ENCODE data around the gene DPP3. TPM values are rescaled to one million over a fixed set of nuclear protein-coding genes. Genes with fewer than 3 reads are reported as not detected.
A peak's percentile ranks its signal among the peaks of the same experiment; 100 is the strongest.

Gene DPP3
- total and polyA plus RNA-seq, 4 experiments from 2014 or later, result 21.0 to 31.0 (median 25.9) TPM

DNA sequence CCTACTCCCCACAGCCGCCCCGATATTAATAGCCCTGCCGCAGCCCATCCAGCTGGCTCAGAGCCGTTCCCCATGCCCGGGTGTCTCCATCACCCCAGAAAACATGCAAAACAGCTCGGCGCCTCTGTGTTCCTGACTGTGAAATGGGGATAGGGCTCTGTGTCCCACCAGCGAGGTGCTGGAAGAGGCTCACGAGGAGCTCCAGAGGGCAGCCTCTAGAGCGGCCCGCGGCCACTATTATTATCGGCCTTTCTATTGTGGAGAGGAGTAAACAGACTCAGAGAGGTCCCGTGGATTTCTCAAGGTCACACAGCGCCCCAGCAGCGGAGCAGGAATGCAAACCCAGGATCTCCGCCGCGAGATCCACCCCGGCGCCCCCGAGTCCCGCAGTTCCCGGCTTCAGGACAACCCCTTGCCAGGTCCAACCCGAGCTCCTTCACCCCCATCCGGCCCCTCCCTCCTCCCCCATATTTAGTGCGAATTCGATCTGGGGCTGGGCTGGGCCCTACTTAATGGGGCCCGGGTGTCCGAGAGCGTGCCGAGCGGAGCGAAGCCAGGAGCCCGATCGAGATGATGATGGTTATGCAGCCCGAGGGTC lies 66.2 kb downstream of the DPP3 start, which contains the start of gene ACTN3:
ACTN3 (plus strand) TSS at position 536 of the 598 bp plus-strand sequence; CDS start at position 571, 35 bp downstream.
- Mint-ChIP-seq H3K9me3 (no peaks in the 10 kb centered on the region), H3K27me3 (no peaks in the 10 kb centered on the region), H3K36me3 (peaks cover 20 to 29% of the 10 kb centered on the region in 2 donors), H3K4me3 (peak within 1 kb of the TSS; percentile 85 to 93 (median 87)), H3K4me1 (peaks cover 21 to 57% (median 33%) of the 10 kb centered on the region in 4 donors), H3K27ac (peak within 1 kb of the TSS; percentile 67 to 91 (median 89))
- ChIA-PET POLR2A (ENCODE audit: partially characterized antibody) (interaction anchor here (0.6 to 4.1 kb wide), 24 partner anchors 8 to 658 kb away, joined by 3 to 44 read pairs (median 5); partner anchors contain the start of genes BBS1, CCDC87, CCS and CTSF), CTCF (ENCODE audit: partially characterized antibody) (interaction anchor here (2.1 to 2.9 kb wide), 2 partner anchors 34 to 131 kb away, joined by 11 to 17 read pairs; partner anchors contain the start of gene RBM4B)
- no peak for DNase-seq
- Histone ChIP-seq H3K36me3 (ENCODE audit: insufficient read depth, low read length) (no peaks in the 10 kb centered on the region), H3K9me3 (ENCODE audit: control insufficient read depth in 1 of 2, low read length in 2 of 2) (no peaks in the 10 kb centered on the region), H3K4me1 (ENCODE audit: insufficient read depth, low read length) (peaks cover 35% of the 10 kb centered on the region), H3K4me3 (ENCODE audit: low read length in 2 of 2) (peak within 1 kb of the TSS; percentile 82 to 84), H3K27me3 (ENCODE audit: insufficient read depth, low read length) (no peaks in the 10 kb centered on the region), H3K27ac (ENCODE audit: low read depth, low read length) (peak within 1 kb of the TSS; percentile 82)
- intact Hi-C loops (cut with micrococcal nuclease), result loop anchor here (1.0 kb wide), 2 partner anchors 47 to 132 kb away; partner anchors contain the start of genes CCDC87 and CCS

DNA sequence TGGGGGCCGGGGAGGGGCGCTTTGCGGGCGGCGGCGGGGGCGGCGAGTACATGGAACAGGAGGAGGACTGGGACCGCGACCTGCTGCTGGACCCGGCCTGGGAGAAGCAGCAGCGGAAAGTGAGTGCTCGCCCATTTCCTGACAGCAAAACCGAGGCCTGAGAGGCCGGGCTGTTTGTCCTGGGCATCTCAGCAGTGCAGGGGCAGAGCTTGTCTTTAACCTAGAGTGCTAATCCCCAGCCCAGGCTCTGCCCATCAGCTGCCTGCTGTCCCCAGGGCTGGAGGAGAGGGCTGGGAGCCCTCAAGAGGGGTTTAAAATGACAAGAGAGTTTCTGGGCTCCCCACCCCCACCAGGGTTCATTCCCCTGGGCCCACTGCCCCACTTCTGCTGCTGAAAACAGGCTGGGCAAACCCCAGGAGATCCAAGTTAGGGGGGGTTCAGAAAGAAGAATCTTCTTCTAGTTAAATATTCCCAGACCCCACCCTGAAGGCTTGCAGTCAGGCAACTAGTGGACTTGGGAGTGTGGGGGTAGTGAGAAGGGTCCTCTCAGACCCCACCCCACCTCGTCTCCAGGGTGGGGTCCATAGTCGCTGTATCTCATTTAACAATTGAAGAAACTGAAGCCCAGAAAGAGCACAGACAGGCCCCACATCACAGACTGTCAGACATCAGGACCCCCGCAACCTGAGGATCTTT lies 66.9 kb downstream of the DPP3 start:
- H3K36me3 Mint-ChIP-seq, result peaks cover 13 to 23% of the 10 kb centered on the region in 2 donors
- CTCF ChIA-PET (ENCODE audit: partially characterized antibody), result interaction anchor here (2.1 to 2.9 kb wide), 2 partner anchors 33 to 131 kb away, joined by 11 to 17 read pairs; partner anchors contain the start of gene RBM4B
- Histone ChIP-seq H3K27me3 (ENCODE audit: insufficient read depth, low read length) (no peaks in the 10 kb centered on the region), H3K4me1 (ENCODE audit: insufficient read depth, low read length) (peaks cover 35% of the 10 kb centered on the region), H3K4me3 (ENCODE audit: low read length in 2 of 2) (no peak overlapping the region), H3K36me3 (ENCODE audit: insufficient read depth, low read length) (no peaks in the 10 kb centered on the region), H3K9me3 (ENCODE audit: control insufficient read depth in 1 of 2, low read length in 2 of 2) (no peaks in the 10 kb centered on the region), H3K27ac (ENCODE audit: low read depth, low read length) (peak overlapping the region; percentile 82)
- H3K9me3 Mint-ChIP-seq, result no peaks in the 10 kb centered on the region
- H3K27me3 Mint-ChIP-seq, result no peaks in the 10 kb centered on the region
- intact Hi-C loops (cut with micrococcal nuclease), result loop anchor here (1.0 kb wide), 2 partner anchors 46 to 131 kb away; partner anchors contain the start of genes CCDC87 and CCS
- POLR2A ChIA-PET (ENCODE audit: partially characterized antibody), result interaction anchor here (0.9 to 4.1 kb wide), 12 partner anchors 7 to 296 kb away, joined by 3 to 44 read pairs (median 7); partner anchors contain the start of genes BBS1, PELI3, RBM14 and RBM4
- no peak for DNase-seq
- H3K4me3 Mint-ChIP-seq, result peak overlapping the region; percentile 85 to 93 (median 87)
- peaks cover 17 to 50% (median 29%) of the 10 kb centered on the region in 4 donors for H3K4me1 Mint-ChIP-seq
- peak overlapping the region in 4 of 7 donors; percentile 23 to 85 (median 56) for H3K27ac Mint-ChIP-seq

DNA sequence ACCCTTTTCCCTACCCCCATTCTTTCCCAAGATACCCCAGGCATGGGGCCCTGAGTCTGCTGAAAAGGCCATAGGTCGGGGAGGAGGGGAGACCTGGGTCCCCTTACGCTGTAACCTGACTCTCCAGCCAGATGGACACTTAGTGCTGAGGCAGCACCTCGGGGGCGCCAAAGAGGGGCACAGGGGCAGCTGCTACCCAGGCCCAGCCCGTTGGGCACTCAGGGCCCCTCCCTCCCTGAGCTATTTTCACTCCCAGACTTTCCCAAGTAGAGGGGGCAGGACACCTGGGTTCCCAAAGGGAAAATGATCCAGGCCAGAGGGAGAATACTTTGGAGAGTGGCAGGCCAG lies 67.4 kb downstream of the DPP3 start:
- Mint-ChIP-seq H3K27me3 (no peaks in the 10 kb centered on the region), H3K9me3 (no peaks in the 10 kb centered on the region), H3K4me3 (peak overlapping the region in 1 of 8 donors; percentile 36), H3K27ac (no peak overlapping the region), H3K4me1 (peaks cover 15 to 45% (median 25%) of the 10 kb centered on the region in 4 donors), H3K36me3 (peaks cover 8 to 18% of the 10 kb centered on the region in 2 donors)
- no peak for DNase-seq
- H3K36me3 ChIP-seq (ENCODE audit: insufficient read depth, low read length), result no peaks in the 10 kb centered on the region
- H3K27me3 ChIP-seq (ENCODE audit: insufficient read depth, low read length), result no peaks in the 10 kb centered on the region
- no peak overlapping the region for H3K27ac ChIP-seq (ENCODE audit: low read depth, low read length)
- H3K4me3 ChIP-seq (ENCODE audit: low read length in 2 of 2), result no peak overlapping the region
- ChIA-PET POLR2A (ENCODE audit: partially characterized antibody) (interaction anchor here (2.5 to 4.1 kb wide), 3 partner anchors 91 to 296 kb away, joined by 7 to 44 read pairs (median 23); partner anchors contain the start of genes RBM4, RBM4B and RCE1), CTCF (ENCODE audit: partially characterized antibody) (interaction anchor here (2.9 kb wide), 1 partner anchor 130 kb away, joined by 17 read pairs; the partner anchor contains the start of gene RBM4B)
- intact Hi-C loops (cut with micrococcal nuclease), result no loop called here
- H3K9me3 ChIP-seq (ENCODE audit: control insufficient read depth in 1 of 2, low read length in 2 of 2), result no peaks in the 10 kb centered on the region
- H3K4me1 ChIP-seq (ENCODE audit: insufficient read depth, low read length), result peaks cover 35% of the 10 kb centered on the region

DNA sequence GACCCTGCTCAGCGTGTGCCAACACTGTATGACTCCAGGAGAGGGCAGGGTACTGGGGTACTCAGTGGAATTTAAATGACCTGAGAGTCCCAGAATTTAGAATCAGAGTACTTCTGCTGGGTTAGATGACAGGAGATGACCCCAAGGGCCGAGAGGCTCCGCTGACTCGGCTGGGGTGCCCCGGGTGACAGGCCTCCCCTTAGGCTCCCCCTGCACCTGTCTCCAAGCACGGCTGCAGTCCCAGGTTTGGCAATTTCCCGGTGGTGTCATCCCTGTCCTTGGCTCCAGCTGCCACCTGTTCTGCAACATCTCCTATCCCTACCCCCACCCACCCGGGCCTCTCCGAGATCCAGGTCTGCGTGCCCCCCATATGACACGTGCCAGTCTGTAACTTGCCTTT lies 67.8 kb downstream of the DPP3 start:
- Histone ChIP-seq H3K4me1 (ENCODE audit: insufficient read depth, low read length) (peaks cover 34% of the 10 kb centered on the region), H3K27me3 (ENCODE audit: insufficient read depth, low read length) (no peaks in the 10 kb centered on the region), H3K27ac (ENCODE audit: low read depth, low read length) (no peak overlapping the region), H3K36me3 (ENCODE audit: insufficient read depth, low read length) (no peaks in the 10 kb centered on the region), H3K9me3 (ENCODE audit: control insufficient read depth in 1 of 2, low read length in 2 of 2) (no peaks in the 10 kb centered on the region), H3K4me3 (ENCODE audit: low read length in 2 of 2) (no peak overlapping the region)
- ChIA-PET CTCF (ENCODE audit: partially characterized antibody) (no interaction called here), POLR2A (ENCODE audit: partially characterized antibody) (interaction anchor here (3.7 kb wide), 1 partner anchor 91 kb away, joined by 23 read pairs; the partner anchor contains the start of gene RBM4)
- H3K27me3 Mint-ChIP-seq, result no peaks in the 10 kb centered on the region
- H3K36me3 Mint-ChIP-seq, result peaks cover 4 to 14% of the 10 kb centered on the region in 2 donors
- H3K4me3 Mint-ChIP-seq, result peak overlapping the region in 2 of 8 donors; percentile 25 to 36
- H3K27ac Mint-ChIP-seq, result peak overlapping the region in 2 of 7 donors; percentile 39 to 72
- intact Hi-C loops (cut with micrococcal nuclease), result no loop called here
- H3K9me3 Mint-ChIP-seq, result no peaks in the 10 kb centered on the region
- peaks cover 12 to 41% (median 23%) of the 10 kb centered on the region in 4 donors for H3K4me1 Mint-ChIP-seq
- no peak for DNase-seq

DNA sequence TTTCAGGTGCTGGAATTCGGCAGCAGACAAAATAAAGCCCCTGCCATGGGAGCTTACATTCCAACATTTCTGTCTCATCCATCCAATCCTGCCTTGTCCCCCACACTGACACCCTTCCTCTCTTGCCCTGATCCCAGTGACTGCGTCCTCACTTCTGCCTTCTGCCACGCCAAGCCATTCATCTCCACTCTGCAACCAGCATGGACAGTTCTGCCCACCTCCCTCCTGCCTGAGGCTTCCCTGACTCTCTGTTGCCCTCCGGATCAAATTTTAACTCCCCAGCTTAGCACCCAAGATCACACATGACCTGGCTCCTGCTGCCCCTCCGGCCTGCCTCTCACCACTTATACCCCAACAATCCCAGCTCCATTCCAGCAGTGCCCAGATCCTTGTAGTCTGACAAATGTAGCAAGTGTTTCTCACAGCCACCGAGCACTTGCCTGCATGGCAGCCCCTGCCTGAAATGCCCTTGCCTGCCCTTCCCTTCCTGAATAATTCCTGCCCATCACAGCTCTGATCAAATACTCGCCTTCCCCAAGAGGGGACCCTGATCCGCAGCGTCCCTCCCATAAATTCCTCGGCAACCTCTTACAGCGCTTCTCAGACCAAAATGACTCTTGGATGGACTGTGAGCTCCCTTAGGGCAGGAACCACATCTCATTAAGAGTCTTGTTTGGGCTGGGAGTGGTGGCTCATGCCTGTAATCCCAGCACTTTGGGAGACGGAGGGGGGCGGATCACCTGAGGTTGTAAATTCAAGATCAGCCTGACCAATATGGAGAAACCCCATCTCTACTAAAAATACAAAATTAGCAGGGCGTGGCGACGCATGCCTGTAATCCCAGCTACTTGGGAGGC lies 68.8 kb downstream of the DPP3 start:
- no peak for DNase-seq
- intact Hi-C loops (cut with micrococcal nuclease), result no loop called here
- H3K27ac Mint-ChIP-seq, result peak overlapping the region in 2 of 7 donors; percentile 37 to 72
- Histone ChIP-seq H3K27me3 (ENCODE audit: insufficient read depth, low read length) (no peaks in the 10 kb centered on the region), H3K36me3 (ENCODE audit: insufficient read depth, low read length) (no peaks in the 10 kb centered on the region), H3K4me1 (ENCODE audit: insufficient read depth, low read length) (peaks cover 25% of the 10 kb centered on the region), H3K9me3 (ENCODE audit: control insufficient read depth in 1 of 2, low read length in 2 of 2) (no peaks in the 10 kb centered on the region), H3K27ac (ENCODE audit: low read depth, low read length) (no peak overlapping the region), H3K4me3 (ENCODE audit: low read length in 2 of 2) (no peak overlapping the region)
- peak overlapping the region in 2 of 8 donors; percentile 49 to 61 for H3K4me3 Mint-ChIP-seq
- CTCF ChIA-PET (ENCODE audit: partially characterized antibody), result no interaction called here
- POLR2A ChIA-PET (ENCODE audit: partially characterized antibody), result interaction anchor here (0.7 to 1.1 kb wide), 2 partner anchors 14 to 130 kb away, joined by 3 to 4 read pairs; no protein-coding TSS in a partner anchor
- H3K4me1 Mint-ChIP-seq, result peaks cover 8 to 32% (median 14%) of the 10 kb centered on the region in 4 donors
- no peaks in the 10 kb centered on the region for H3K27me3 Mint-ChIP-seq
- H3K36me3 Mint-ChIP-seq, result peaks cover 0 to 5% of the 10 kb centered on the region in 2 donors
- H3K9me3 Mint-ChIP-seq, result no peaks in the 10 kb centered on the region

DNA sequence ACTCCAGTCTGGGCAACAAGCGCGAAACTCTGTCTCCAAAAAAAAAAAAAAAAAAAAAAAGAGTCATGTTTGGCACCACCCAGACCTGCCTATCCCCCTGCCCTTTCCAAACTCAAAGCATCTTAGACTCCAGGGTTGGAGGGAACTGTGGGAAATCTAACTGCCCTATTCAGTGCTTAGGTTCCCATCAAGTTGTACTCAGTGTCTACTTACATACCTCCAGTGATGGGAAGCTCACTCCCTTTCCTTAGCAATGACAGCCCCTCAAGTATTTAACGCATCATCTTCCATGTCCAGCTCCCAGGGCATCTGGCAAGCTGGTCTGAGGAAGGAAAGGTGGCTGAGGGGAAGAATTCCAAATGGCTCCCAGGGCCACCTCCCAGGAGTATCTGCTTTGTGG lies 69.5 kb downstream of the DPP3 start:
- ChIA-PET CTCF (ENCODE audit: partially characterized antibody) (no interaction called here), POLR2A (ENCODE audit: partially characterized antibody) (interaction anchor here (1.1 kb wide), 2 partner anchors 13 to 15 kb away, joined by 3 read pairs; no protein-coding TSS in a partner anchor)
- no peaks in the 10 kb centered on the region for H3K9me3 ChIP-seq (ENCODE audit: control insufficient read depth in 1 of 2, low read length in 2 of 2)
- H3K4me1 ChIP-seq (ENCODE audit: insufficient read depth, low read length), result peaks cover 19% of the 10 kb centered on the region
- intact Hi-C loops (cut with micrococcal nuclease), result no loop called here
- Mint-ChIP-seq H3K4me3 (no peak overlapping the region), H3K27ac (peak overlapping the region in 1 of 7 donors; percentile 60), H3K36me3 (peaks cover 0 to 3% of the 10 kb centered on the region in 2 donors), H3K4me1 (peaks cover 3 to 25% (median 9%) of the 10 kb centered on the region in 4 donors), H3K9me3 (no peaks in the 10 kb centered on the region), H3K27me3 (no peaks in the 10 kb centered on the region)
- H3K27me3 ChIP-seq (ENCODE audit: insufficient read depth, low read length), result no peaks in the 10 kb centered on the region
- no peak overlapping the region for H3K27ac ChIP-seq (ENCODE audit: low read depth, low read length)
- H3K4me3 ChIP-seq (ENCODE audit: low read length in 2 of 2), result no peak overlapping the region
- DNase-seq, result no peak
- H3K36me3 ChIP-seq (ENCODE audit: insufficient read depth, low read length), result no peaks in the 10 kb centered on the region

Measured in CD4-positive, alpha-beta memory T cell (primary cell).